Aorta (tissue), 5 donors: Measurements from ENCODE around the gene NRL. TPM values are rescaled to one million over a fixed set of nuclear protein-coding genes. Genes with fewer than 3 reads are reported as not detected.
"Not testable (repeated sequence)": the region's sequence is repeated elsewhere in the genome, so short reads cannot be mapped to it uniquely, and the experiment has no call there.

Experiments
- ATAC-seq: fragments of 200-7000 bp; cut with Tn5 transposase; one replicate; pipeline ENCODE4 v1.9.1; 2022; ENCODE audit warnings: moderate library complexity; ENCODE audit not compliant: low FRiP score
- DNase-seq, 2 donors: peaks; one replicate each; pipeline ENCODE4 v3.0.0-alpha.2; 2020
- H3K27ac ChIP-seq, 2 donors: one replicate each; pipeline ENCODE4 v1.5.1; 2013; ENCODE audit warnings: low read length in 2 of 2, mild to moderate bottlenecking in 2 of 2, moderate library complexity in 2 of 2, control low read depth in 1 of 2, inconsistent platforms in 1 of 2, low read depth in 1 of 2
- H3K27me3 ChIP-seq, 2 donors: one replicate each; pipeline ENCODE4 v1.6.1; 2013; ENCODE audit warnings: control low read depth in 1 of 2, low read length in 1 of 2, mild to moderate bottlenecking in 1 of 2, moderate library complexity in 1 of 2; ENCODE audit not compliant: insufficient read depth in 2 of 2, control insufficient read depth in 1 of 2
- H3K36me3 ChIP-seq, 2 donors: one replicate each; pipeline ENCODE4 v1.6.1; 2013; ENCODE audit warnings: control low read depth in 1 of 2, low read length in 1 of 2, mild to moderate bottlenecking in 1 of 2; ENCODE audit not compliant: insufficient read depth in 2 of 2, control insufficient read depth in 1 of 2
- H3K4me1 ChIP-seq, 2 donors: one replicate each; pipeline ENCODE4 v1.6.1; 2013; ENCODE audit warnings: low read length in 2 of 2, control low read depth in 1 of 2, mild to moderate bottlenecking in 1 of 2, moderate library complexity in 1 of 2; ENCODE audit not compliant: insufficient read depth in 2 of 2, control insufficient read depth in 1 of 2
- H3K4me3 ChIP-seq, 2 donors: one replicate each; pipeline ENCODE4 v1.5.1; 2013; ENCODE audit warnings: low read length in 2 of 2, control low read depth in 1 of 2, mild to moderate bottlenecking in 1 of 2
- H3K9me3 ChIP-seq: one replicate; pipeline ENCODE4 v1.6.1; 2013; ENCODE audit warnings: mild to moderate bottlenecking, low read length; ENCODE audit not compliant: control insufficient read depth
- WGBS, 2 donors: extraction: QIAGEN DNeasy Blood & Tissue Kit; methylation state at CpG; one replicate each; pipeline ENCODE4 v1.1.7; 2013; 5-methylcytosine and 5-hydroxymethylcytosine counted together
- intact Hi-C, 2 donors: fragments of 100-400 bp; cut with DNase I; formaldehyde crosslinking; loops; one replicate each; pipeline versions ENCODE4 v1.14.2 to v1.15.0; 2022
- polyA plus RNA-seq, 2 donors: library from polyadenylated mRNA; stranded (reverse); fragments of 200-250 nt; gene quantifications; one replicate each; pipeline ENCODE4 v1.2.3, GENCODE V29; 2013
- total RNA-seq, 2 donors: library from RNA; stranded (reverse); fragmentation: NEBNext Ultra II Directional; extraction: Animal tissue kit (Norgen Biotek cat#: 25700); gene quantifications; one replicate each; pipeline ENCODE4 v1.2.1, GENCODE V29; 2021
- donor health status: healthy with polysubstance abuse.
- donor health status: Bipolar disorder and iron deficiency.
- donor health status: DM: no; HTN: no; CAD: no.
- donor health status: DM: no; HTN: no; CAD: no.
- donor health status: DM: yes; HTN: yes; CAD: no.

Gene NRL
- total and polyA plus RNA-seq, 4 donors: 0.63 to 1.4 (median 1.2) TPM

DNA sequence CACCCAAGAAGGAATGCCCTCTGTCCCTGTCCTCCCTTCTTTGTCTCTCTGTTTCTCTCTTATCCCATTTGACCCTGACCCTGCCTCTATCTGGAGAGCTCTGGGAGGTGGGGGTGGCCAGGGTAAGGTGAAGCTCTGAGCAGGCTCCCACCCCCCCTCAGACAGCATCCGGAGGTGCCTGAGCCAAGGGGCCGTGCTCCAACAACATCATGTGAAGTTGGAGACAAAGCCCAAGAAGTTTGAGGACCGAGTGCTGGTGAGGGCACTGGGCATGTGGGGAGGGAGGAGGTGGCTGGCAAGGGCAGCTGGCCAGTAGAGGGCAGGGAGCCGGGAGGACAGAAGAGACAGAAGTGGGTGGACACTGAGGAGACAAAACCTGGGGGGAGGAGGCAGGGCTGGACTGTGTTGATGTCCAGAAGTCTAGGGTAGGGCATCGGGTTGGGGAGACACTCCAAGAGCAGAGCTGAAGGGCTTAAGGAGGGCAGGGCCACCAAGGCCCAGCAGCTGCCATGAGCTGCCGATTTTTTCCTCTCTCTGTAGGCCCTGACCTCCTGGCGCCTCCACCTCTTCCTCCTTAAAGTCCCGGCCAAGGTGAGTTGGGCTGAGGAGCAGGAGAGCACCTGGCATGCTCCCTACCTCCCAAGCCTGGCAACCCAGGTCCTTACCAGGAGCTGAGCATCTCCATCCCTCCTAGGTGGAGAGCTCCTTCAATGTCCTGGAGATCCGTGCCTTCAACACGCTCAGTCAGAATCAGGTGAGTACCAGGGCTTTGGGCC lies 61.0 kb downstream of the NRL start:
- DNase-seq: peak in 1 of 2 donors; percentile 47
- no peaks in the 10 kb centered on the region for H3K9me3 ChIP-seq
- no peak overlapping the region for H3K4me3 ChIP-seq
- H3K27me3 ChIP-seq: no peaks in the 10 kb centered on the region
- WGBS, 2 donors: 67 to 73% methylated on average over 10 of the region's 10 CpGs
- no peaks in the 10 kb centered on the region for H3K36me3 ChIP-seq
- ATAC-seq: no peak
- intact Hi-C loops: no loop called here
- H3K4me1 ChIP-seq: no peaks in the 10 kb centered on the region
- H3K27ac ChIP-seq: no peak overlapping the region

DNA sequence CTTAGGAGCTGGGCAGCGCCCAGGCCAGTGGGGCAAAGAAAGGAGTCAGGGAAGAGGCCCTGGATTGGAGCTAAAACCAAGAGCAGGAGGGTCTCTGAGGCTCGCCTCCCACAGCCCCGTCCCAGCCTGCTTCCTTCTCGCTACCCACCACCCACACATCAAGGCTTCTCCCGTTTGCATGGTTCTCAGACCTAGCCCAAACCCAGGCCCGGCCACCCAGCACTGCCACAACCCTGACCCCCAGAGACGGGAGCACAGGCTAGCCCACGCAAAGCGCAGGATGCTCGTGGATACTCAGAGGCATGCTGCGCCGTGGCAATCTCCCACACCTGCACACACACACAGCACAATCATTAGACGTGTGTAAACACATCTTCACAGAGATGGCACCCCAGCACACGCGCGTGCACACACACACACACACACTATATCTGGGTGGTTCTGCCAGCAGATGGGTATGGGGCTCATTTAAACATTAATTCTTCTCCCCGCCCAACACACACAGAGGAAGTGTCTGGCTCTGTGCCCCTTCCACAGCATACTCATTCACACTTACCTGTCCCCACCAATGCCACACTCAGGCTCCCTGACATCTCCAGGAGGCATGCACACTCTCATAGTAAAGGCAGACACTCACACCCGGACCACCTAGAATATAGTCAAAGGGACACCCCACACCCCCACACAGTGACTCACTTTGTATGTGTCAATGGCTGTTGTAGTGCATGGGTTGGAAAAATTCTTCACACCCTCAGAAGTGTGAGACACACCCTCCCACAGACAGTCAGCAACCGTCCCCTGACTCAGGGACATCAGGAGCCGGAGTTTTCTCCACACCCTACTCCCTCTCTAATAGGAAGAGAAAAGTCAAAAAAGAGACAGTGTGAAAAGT lies 61.8 kb downstream of the NRL start:
- no peak overlapping the region for H3K27ac ChIP-seq
- H3K4me1 ChIP-seq: no peaks in the 10 kb centered on the region
- peak overlapping the region in 1 of 2 donors; percentile 45 for H3K4me3 ChIP-seq
- no peaks in the 10 kb centered on the region for H3K27me3 ChIP-seq
- peak in 1 of 2 donors; percentile 68 for DNase-seq
- H3K9me3 ChIP-seq: no peaks in the 10 kb centered on the region
- intact Hi-C loops: no loop called here
- ATAC-seq: no peak
- no peaks in the 10 kb centered on the region for H3K36me3 ChIP-seq
- 55 to 57% methylated on average over 19 to 20 of the region's 20 CpGs for WGBS, 2 donors

DNA sequence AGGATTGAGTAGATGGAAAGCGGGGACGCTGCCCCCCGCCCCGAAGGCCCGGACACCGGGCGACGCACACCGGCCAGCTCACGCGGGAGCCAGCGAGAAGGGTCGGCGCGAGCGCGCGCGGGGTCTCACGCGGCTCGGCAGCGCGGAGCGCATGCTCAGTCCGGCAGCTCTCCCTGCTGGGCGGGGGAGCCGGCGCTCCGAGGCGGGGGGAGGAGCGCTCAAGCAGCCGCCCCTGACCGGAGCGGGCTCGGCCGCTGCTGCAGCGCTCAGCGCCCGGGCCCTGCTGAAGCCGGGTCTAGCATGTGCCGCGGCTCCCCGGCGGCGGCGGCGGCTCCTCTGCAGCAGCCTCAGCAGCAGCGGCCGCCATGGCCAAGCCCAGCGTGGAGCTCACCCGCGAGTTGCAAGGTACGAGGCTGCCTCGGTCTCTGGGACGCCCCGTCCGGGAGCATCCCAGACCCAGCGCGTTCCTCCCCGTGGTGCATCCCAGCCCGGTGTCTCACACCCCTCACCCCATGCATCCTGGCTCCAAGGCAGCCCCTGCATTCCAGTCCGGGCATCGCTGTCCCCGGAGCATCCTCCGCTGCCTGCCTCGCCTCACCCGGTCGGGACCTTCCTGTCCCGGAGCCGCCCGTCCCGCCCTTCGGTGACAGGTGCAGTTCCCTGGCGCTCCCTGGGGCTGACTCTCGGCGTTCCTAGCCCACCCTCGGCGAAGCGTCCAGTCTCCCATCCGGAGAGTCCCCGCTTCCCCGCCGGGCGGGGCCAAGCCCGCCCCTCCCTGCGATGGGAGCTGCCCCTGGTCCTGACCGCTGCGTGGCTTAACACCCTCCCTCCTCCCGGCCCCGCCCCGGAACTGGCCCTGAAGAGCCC lies 62.7 kb downstream of the NRL start, which contains the start of gene CARMIL3:
Gene CARMIL3, plus strand, starts transcription at position 221 of the 867 bp plus-strand sequence. Its CDS starts 145 bp downstream, at position 366.
- H3K4me3 ChIP-seq: peak within 1 kb of the TSS; percentile 19 to 45
- H3K36me3 ChIP-seq: no peaks in the 10 kb centered on the region
- no peaks in the 10 kb centered on the region for H3K9me3 ChIP-seq
- DNase-seq: peak; percentile 68 to 88
- peak; percentile 88 for ATAC-seq
- no peaks in the 10 kb centered on the region for H3K27me3 ChIP-seq
- no peak within 1 kb of the TSS for H3K27ac ChIP-seq
- intact Hi-C loops: no loop called here
- no peaks in the 10 kb centered on the region for H3K4me1 ChIP-seq
- 1% methylated on average over 63 to 92 of the region's 92 CpGs for WGBS, 2 donors

DNA sequence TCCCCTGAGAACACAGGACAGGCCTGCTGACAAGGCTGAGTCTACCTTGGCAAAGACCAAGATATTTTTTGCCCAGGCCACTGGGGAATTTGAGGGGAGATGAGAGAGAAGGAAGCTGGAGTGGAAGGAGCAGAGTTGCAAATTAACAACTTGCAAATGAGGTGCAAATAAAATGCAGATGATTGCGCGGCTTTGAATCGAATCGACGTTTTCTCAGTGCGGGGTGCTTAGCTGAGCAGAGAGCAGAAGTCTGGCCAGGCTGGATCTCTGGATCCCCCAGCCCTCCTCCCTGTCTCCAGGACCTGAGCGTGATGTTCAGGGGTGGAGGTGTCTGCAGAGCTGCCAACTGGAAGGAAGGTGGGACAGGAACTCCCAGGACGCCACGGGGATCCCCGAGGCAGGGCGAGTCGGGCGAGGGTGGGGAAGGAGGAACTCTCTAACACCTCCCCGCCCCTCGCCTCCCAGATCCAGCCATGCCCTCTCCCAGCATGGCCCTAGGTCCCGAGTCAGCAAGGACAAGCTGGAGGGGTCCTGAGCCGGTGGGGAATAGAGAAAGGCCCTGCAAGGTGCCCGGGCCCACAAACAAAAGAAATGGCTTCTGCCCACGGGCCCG lies 63.5 kb downstream of the NRL start:
- Histone ChIP-seq H3K36me3 (no peaks in the 10 kb centered on the region), H3K9me3 (no peaks in the 10 kb centered on the region), H3K4me3 (peak overlapping the region in 1 of 2 donors; percentile 45), H3K4me1 (no peaks in the 10 kb centered on the region), H3K27ac (no peak overlapping the region), H3K27me3 (no peaks in the 10 kb centered on the region)
- DNase-seq: no peak
- intact Hi-C loops: no loop called here
- ATAC-seq: no peak
- WGBS, 2 donors: 27 to 28% methylated on average over 20 of the region's 20 CpGs

DNA sequence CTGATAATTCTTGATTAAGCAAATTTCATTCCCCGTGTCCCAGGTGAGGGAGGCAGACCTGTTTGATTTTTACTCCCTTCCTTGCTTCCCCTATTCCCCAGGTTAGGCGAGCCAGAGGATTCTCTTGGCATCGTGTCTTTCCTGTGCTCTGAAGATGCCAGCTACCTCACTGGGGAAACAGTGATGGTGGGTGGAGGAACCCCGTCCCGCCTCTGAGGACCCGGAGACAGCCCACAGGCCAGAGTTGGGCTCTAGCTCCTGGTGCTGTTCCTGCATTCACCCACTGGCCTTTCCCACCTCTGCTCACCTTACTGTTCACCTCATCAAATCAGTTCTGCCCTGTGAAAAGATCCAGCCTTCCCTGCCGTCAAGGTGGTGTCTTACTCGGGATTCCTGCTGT lies 64.0 kb downstream of the NRL start:
- WGBS, 2 donors: 79 to 83% methylated on average over 8 of the region's 8 CpGs
- H3K27me3 ChIP-seq, H3K4me3 ChIP-seq, H3K27ac ChIP-seq, H3K4me1 ChIP-seq, H3K9me3 ChIP-seq, H3K36me3 ChIP-seq, intact Hi-C loops, DNase-seq, ATAC-seq: not testable (repeated sequence)

DNA sequence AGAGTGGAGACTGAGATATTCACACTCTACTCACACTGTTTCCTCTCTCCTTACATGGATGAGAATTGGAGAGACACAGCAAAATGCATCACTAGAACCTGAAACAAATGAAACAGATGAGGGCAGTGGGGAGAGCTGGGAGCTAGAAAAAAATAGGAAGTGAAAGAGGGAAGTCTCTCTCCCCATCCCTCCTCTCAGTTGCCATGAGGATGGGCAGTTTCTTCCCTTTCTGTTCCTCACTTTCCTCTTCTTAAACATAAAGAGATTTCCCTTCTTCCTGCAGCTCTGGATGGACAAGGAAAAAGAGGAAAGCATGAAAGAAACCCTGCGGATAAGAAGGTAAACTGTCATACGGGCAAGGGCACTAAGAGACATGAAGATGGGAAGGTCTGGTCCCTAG lies 65.7 kb downstream of the NRL start:
- intact Hi-C loops, ATAC-seq, H3K9me3 ChIP-seq, H3K4me3 ChIP-seq, H3K27me3 ChIP-seq, H3K36me3 ChIP-seq, H3K4me1 ChIP-seq, H3K27ac ChIP-seq, DNase-seq: not testable (repeated sequence)
- WGBS, 2 donors: 81 to 95% methylated on average over 2 of the region's 2 CpGs

DNA sequence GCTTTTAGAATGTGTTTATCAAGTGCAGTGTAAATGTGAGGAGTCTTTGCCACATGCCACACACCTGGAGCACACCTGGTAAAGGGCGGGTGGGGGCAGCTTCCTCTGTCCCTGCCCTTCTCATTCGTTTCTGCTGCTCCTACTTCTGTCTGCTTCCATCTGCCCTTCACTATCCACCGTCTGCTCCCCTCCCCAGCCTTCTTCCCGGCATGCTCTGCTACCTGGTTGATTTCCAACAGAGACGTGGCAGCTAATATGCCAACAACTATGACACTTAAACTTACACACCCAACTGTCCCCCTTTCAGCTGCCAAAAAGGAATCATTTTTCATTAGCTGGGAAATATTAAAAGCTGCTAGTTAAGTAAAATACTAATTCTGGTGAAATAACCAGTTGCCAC lies 72.0 kb downstream of the NRL start:
- DNase-seq: no peak
- no peaks in the 10 kb centered on the region for H3K9me3 ChIP-seq
- intact Hi-C loops: no loop called here
- H3K4me3 ChIP-seq: no peak overlapping the region
- no peaks in the 10 kb centered on the region for H3K27me3 ChIP-seq
- H3K27ac ChIP-seq: no peak overlapping the region
- no peak for ATAC-seq
- no peaks in the 10 kb centered on the region for H3K36me3 ChIP-seq
- WGBS, 2 donors: 35 to 40% methylated on average over 5 of the region's 5 CpGs
- H3K4me1 ChIP-seq: no peaks in the 10 kb centered on the region

DNA sequence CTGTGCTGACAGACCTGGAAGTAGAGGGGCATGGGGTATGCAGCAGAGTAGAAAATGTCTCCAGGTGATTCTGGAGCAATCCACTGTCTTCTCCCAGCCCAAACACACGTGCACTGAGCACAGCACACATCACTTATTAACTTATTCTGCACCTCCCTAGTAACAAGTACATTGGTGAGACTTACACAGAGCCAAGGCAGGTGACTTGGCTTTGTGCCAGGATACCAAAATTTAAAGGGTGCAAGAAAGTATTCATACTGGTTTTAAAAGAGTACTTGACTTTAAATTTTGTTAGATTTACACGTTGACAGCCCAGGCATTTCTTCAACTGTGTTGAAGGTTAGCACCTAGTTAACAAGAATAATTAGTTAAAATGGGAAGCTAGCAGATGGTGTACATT lies 74.1 kb downstream of the NRL start:
- Histone ChIP-seq H3K27me3 (no peaks in the 10 kb centered on the region), H3K9me3 (no peaks in the 10 kb centered on the region), H3K4me3 (no peak overlapping the region), H3K27ac (no peak overlapping the region), H3K36me3 (no peaks in the 10 kb centered on the region), H3K4me1 (no peaks in the 10 kb centered on the region)
- ATAC-seq (no peak), DNase-seq (no peak)
- intact Hi-C loops: no loop called here
- 56 to 60% methylated on average over 2 of the region's 2 CpGs for WGBS, 2 donors
